NB4 (cell line): ENCODE measurements around the gene ERVK3-1.

Experiments
- DNase-seq: peaks from one replicate; pipeline ENCODE4 v3.0.0; 2010; ENCODE audit warnings: low read depth
- H3K4me3 ChIP-seq: one replicate; pipeline ENCODE4 v1.5.1; 2011; ENCODE audit warnings: mild to moderate bottlenecking, low read depth, low read length, moderate library complexity
- MYC ChIP-seq: IDR thresholded peaks from 2 replicates; pipeline ENCODE4 v1.6.1; 2011; ENCODE audit warnings: low read depth, low read length
- POLR2A ChIP-seq: IDR thresholded peaks from 2 replicates; pipeline ENCODE4 v1.6.1; 2011; ENCODE audit warnings: mild to moderate bottlenecking; ENCODE audit not compliant: insufficient read length; ENCODE audit errors: extremely low read depth
- TF ChIP-seq, protein P1 (sequence below): IDR thresholded peaks from one replicate; pipeline ENCODE4 v1.5.1; 2012; ENCODE audit warnings: low read depth, low read length
- TF ChIP-seq, protein P2 (sequence below): IDR thresholded peaks from 2 replicates; pipeline ENCODE4 v1.6.1; 2011; ENCODE audit warnings: low read depth, low read length

The ERVK3-1 gene

DNA sequence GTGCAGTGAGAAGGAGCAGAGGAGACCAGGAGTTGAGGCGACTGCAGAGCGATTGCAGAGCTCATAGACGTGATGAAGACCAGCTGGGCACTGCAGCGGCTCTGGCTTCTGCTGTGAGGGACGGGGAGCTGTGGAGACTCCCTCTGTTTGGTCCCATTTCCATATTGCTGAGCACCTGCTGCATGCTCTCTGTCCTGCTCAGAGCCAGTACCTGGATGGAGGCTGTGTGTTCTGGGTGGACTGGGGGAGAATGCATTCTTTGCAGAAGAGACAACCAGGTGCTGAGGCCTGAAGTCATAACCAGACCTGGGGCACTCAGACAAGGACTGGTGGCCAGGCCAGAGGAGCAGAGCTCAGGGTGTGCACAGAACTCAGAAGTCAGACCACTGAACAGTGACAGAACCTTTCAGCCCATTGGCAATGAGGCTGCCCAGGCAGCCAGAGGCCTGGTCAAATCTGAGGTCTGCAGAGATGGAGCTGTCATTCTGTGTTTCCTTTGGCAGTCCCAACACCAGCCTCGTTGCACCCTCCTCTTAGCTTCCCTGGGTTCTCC, 49.4 kb downstream of the ERVK3-1 start:
- H3K4me3 ChIP-seq: no peak overlapping the region
- TF ChIP-seq, protein P1, sequence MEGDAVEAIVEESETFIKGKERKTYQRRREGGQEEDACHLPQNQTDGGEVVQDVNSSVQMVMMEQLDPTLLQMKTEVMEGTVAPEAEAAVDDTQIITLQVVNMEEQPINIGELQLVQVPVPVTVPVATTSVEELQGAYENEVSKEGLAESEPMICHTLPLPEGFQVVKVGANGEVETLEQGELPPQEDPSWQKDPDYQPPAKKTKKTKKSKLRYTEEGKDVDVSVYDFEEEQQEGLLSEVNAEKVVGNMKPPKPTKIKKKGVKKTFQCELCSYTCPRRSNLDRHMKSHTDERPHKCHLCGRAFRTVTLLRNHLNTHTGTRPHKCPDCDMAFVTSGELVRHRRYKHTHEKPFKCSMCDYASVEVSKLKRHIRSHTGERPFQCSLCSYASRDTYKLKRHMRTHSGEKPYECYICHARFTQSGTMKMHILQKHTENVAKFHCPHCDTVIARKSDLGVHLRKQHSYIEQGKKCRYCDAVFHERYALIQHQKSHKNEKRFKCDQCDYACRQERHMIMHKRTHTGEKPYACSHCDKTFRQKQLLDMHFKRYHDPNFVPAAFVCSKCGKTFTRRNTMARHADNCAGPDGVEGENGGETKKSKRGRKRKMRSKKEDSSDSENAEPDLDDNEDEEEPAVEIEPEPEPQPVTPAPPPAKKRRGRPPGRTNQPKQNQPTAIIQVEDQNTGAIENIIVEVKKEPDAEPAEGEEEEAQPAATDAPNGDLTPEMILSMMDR: no peak
- TF ChIP-seq POLR2A (no peak), MYC (no peak)
- TF ChIP-seq, protein P2, sequence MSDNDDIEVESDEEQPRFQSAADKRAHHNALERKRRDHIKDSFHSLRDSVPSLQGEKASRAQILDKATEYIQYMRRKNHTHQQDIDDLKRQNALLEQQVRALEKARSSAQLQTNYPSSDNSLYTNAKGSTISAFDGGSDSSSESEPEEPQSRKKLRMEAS: no peak
- no peak for DNase-seq

DNA sequence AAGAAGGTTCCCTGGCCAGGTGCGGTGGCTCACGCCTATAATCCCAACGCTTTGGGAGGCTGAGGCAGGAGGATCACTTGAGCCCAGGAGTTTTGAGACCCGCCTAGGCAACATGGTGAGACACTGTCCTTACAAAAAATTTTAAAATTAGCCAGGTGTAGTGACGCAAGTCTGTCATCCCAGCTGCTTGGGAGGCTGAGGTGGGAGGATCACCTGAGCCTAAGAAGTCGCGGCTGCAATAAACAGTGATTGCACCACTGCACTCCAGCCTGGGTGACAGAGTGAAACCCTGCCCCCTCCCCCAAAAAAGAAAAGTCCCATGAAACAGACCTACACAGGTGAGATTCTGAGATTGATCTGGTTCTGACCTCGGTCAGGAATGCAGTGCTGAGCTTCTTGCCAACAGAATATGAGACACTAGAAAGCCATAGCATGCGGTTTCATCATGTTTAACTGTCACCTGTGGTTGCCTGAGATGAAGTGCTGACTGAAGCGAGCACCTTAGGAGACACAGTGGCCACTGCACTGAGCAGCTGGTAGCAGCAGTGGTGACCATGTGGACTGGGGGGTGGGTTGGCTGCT, 50.1 kb downstream of the ERVK3-1 start:
- H3K4me3 ChIP-seq: no peak overlapping the region
- TF ChIP-seq, protein P2: no peak
- TF ChIP-seq MYC (no peak), POLR2A (no peak)
- TF ChIP-seq, protein P1: no peak

DNA sequence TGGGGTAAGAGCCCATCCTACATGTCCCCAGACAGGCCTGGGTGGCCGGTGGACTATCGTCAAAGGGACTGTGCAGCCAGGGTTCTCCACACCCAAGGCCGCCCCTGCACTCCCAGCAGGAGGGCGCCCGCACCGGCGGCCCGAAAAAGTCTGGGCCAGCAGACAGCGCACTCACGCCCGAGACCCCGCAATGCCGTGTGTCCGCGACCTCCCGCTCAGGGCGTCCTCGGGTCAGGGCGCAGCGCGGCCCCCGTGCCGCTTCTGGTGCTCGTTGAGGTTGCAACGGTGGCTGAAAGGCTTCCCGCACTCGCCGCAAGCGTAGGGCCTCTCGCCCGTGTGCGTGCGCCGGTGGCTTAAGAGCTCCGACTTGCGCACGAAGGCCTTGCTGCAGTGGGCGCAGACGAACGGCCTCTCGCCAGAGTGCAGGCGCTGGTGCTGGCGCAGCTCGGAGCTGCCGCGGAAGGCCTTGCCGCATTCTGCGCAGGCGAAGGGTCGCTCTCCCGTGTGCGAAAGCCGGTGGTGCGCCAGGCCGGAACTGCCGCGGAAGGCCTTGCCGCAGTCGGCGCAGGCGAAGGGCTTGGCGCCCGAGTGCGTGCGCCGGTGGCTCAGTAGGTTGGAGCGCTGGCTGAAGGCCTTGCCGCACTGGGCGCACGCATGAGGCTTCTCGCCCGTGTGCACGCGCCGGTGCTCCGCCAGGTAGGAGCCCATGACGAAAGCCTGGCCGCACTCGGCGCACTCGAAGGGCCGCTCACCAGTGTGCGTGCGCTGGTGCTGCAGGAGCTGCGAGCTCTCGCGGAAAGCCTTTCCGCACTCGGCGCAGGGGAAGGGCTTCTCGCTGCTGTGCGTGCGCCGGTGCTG, 51.0 kb downstream of the ERVK3-1 start:
- DNase-seq: no peak
- no peak overlapping the region for H3K4me3 ChIP-seq
- TF ChIP-seq POLR2A (no peak), MYC (no peak)
- TF ChIP-seq, protein P2: no peak
- TF ChIP-seq, protein P1: no peak

More for the DNA sequence above, 50.1 kb downstream of the ERVK3-1 start:
- no peak for DNase-seq

DNA sequence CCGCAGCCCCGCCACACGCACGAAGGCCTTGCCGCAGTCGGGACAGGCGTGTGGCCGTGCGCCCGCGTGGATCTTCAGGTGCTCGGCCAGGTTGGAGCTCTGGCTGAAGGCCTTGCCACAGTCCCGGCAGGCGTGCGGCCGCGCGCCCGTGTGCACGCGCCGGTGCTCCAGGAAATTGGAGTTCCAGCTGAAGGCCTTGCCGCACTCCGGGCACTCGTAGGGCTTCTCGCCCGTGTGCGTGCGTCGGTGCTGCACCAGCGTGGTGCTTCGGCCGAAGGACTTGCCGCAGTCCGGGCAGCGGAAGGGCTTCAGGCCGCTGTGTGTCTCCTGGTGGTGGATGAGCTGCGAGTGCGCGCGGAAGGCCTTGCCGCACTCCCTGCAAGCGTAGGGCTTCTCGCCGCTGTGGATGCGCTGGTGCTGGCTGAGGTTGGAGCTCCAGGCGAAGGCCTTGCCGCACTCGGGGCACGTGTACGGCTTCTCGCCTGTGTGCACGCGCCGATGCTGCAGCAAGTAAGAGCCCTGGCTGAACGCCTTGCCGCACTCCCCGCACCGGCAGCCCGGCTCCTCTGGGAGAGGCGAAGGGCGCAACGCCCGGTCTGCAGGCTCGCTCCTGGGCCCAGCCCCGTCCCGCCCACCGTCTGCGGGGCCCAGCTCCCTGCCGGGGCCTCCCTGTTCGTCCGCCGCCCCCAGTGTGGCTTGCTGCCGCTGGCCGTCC, 51.7 kb downstream of the ERVK3-1 start:
- no peak overlapping the region for H3K4me3 ChIP-seq
- TF ChIP-seq POLR2A (no peak), MYC (no peak)
- TF ChIP-seq, protein P2: no peak
- TF ChIP-seq, protein P1: no peak
- no peak for DNase-seq

DNA sequence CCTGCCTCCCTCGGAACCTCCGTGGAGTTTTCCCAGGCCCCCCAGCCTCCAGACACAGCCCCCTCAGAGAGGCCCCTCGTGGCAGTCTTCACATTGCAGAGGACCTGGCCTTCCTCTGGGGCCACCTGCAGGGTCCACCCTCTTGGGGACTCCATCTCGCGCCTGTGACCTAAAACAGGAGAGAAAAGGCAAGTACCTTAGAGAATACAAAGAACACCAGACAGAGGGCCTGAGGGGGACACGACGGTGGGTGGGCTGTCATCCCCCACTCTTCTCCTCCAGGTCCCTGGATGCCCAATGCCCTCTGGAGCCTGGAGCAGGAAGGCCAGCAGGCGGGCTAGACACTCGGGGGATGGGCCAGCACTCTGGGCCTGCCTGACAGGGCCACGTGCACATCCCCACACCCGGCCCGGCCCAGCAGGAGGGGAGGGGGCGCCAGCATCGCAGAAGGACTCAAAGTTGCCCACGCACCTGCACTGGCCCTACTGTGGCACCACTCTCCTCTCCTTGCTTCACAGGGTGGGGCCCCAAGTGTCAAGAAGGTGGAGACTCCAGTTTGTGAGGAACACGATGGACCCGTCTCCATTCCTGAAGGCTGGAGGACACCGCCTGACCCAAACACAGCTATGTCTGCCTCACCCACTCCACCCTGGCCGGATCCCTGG, 52.4 kb downstream of the ERVK3-1 start:
- TF ChIP-seq, protein P2: no peak
- TF ChIP-seq MYC: no peak
- TF ChIP-seq, protein P1: no peak
- no peak for DNase-seq
- H3K4me3 ChIP-seq: no peak overlapping the region
